Stimulated activated CD4-positive, alpha-beta T cell treated with anti-CD3 and anti-CD28 coated beads, Interleukin-2, amount 100 ng/mL, for 24 hours (primary cell): ENCODE measurements around the gene TCAF2.
"Not testable (repeated sequence)": the region's sequence is repeated elsewhere in the genome, so short reads cannot be mapped to it uniquely, and the experiment has no call there.

Experiments
- DNase-seq, 2 donors: peaks; one replicate each; pipeline ENCODE4 v3.0.0-alpha.2; 2020

TCAF2 gene

DNA sequence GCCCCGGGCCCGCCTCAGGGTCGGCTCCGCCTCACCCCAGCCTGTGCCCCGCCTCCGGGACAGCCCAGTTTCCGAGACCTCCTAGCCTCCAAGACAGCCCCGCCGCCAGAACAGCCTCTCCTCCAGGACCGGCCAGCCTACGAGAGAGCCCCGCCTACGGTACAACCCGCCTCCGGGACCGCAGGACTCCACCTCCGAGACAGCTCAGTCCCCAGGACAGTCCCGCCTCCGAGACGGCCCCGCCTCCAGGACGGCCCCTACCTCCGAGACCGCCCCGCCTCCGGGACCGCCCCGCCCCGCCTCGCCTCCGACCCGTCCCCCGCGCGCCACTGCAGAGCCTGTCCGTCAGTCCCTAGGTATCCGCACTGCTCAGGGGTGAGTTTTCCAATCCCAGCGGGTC is at the start of gene TCAF2:
Gene TCAF2, plus strand, starts transcription at position 329 of the 400 bp plus-strand sequence.
- DNase-seq, result peak; percentile 75 to 84

DNA sequence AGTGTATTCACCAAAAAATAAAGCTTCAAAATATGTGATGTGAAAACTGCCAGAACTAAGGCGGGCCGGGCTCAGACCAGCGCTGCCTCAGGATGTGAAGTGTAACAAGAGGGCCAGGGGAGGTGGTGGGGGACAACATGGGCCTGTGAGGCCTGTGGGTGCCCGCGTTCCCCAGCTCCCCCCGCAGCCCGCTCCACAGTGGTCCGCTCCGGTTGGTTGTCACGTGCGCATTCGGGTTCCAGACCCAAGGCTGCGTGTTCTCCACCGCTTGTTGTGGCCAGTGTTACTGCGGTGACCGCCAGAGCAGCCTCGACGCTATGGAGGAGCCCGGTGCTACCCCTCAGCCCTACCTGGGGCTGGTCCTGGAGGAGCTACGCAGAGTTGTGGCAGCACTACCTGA is 49.3 kb upstream of the TCAF2 start, which contains the start of gene CTAGE15:
Gene CTAGE15, plus strand, starts transcription at position 301 of the 400 bp plus-strand sequence. Its CDS starts 17 bp downstream, at position 318.
- DNase-seq, result not testable (repeated sequence)

DNA sequence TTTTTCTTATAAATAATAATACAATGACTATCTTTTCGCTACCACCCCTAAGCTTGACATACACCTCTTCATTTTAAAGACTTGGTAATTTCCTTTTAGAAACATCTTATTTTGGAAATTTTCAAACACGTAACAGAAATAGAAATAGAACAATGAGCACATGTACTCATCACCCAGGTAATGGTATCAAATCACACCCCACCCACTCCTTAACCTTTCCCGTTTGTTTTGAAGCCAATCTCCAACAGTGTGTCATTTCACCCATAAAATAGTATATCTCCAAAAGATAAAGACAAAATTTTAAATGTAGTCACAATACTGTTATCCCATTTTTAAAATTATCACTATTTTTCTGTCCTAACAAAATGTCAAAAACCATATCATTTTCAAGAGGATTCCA is 32.6 kb upstream of the TCAF2 start:
- DNase-seq, result not testable (repeated sequence)

GRCh38 chr7:143589897-143590296 is 30.9 kb upstream of the TCAF2 start:
- not testable (repeated sequence) for DNase-seq

DNA sequence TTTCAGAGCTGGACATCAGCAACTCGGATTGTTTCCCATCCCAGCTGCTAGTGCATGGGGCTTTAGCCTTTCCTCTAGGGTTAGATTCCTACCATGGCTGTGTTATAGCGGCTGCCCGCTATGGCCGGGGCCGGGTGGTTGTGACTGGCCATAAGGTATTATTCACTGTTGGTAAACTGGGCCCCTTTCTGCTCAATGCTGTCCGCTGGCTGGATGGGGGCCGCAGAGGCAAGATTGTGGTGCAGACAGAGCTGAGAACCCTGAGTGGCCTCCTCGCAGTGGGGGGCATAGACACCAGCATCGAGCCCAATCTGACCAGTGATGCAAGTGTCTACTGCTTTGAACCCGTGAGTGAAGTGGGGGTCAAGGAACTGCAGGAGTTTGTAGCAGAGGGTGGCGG is 22.7 kb upstream of the TCAF2 start:
- DNase-seq, result not testable (repeated sequence)

- not testable (repeated sequence) for DNase-seq
These were observed 17.2 kb upstream of the TCAF2 start for GRCh38 chr7:143603549-143603948.

GRCh38 chr7:143606088-143606487 is 14.7 kb upstream of the TCAF2 start:
- DNase-seq, result not testable (repeated sequence)

DNA sequence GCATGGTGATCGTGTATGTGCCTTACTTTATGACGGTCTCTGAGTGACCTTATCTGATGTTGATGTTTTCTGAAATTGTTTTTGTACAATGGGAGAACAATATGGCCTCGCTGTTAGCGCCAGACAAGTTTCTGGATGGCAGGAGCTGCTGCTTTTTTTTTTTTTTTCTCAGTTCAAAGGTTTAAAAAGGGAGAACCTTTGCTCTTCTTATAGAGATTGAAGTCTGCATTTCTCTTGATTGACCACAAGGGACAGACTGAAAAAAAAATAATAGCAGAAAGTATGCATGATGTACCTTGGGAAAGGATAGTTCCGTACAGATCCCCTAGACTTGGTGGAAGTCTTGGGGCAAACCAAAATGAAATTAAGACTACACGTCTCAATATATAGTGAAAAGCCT is 5.2 kb upstream of the TCAF2 start:
- not testable (repeated sequence) for DNase-seq

GRCh38 chr7:143617204-143617603 is 3.6 kb upstream of the TCAF2 start:
- DNase-seq, result not testable (repeated sequence)

DNA sequence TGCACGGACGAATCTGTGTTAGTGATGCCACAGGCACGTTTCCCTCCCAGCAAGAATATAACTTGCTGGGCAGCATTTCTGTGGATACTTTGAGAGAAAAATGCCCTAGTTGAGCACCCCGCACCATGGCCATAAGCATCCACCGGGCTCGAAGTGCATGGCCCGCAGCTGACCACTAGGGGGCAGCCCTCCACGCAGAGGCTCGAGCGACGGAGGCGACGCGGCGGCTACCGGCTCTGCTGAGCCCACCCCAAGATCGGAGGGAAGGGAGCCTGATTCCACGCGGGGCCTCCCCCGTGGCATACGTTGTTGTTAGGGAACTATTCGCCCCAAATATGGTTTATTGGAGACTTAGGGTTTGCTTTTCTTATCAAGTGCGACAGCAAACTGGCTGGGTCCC is 716 bp upstream of the TCAF2 start:
- DNase-seq, result peak in 1 of 2 donors; percentile 77

GRCh38 chr7:143621175-143621574 is 401 bp downstream of the TCAF2 start:
- DNase-seq, result not testable (repeated sequence)

DNA sequence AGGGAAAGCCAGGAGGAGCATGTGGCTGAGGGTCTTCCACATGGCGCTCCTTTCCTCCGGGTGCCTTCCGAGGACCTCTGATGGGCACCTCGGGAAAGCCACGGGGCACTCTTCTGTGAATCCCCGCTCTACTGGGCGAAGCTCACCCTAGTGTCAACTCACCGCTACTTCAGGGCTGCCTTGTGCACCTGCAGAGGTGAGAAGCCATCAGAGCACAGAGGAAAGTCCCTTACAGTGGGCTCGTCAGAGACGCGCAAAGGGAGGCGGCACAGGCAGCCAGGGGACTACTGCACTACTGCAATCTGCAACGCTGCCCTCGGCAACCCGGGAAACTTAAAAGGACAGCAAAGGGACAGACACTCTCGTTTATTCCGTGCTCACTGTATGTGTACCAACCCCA is 1.4 kb downstream of the TCAF2 start:
- DNase-seq, result not testable (repeated sequence)

- not testable (repeated sequence) for DNase-seq
These were observed 9.9 kb downstream of the TCAF2 start for GRCh38 chr7:143630653-143631052.

DNA sequence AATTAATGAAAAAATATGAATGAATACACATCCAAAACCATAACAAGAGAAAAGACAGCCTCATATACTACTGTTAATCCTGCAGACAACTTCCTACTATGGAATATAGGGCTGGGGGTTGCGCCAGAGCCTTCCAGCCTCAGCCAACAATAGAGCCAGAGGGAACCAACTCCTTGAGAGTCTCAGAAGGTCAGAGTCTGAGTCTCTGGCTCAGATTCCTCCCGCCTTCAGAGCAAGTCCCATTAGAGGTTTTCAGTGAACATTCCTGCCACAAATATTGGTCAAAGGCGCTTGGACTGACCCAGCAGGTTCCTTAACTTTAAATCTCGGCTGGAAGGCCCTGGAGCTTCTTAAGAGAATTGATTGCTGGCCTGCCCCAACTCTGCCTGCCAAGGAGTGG is 11.7 kb downstream of the TCAF2 start:
- not testable (repeated sequence) for DNase-seq

DNA sequence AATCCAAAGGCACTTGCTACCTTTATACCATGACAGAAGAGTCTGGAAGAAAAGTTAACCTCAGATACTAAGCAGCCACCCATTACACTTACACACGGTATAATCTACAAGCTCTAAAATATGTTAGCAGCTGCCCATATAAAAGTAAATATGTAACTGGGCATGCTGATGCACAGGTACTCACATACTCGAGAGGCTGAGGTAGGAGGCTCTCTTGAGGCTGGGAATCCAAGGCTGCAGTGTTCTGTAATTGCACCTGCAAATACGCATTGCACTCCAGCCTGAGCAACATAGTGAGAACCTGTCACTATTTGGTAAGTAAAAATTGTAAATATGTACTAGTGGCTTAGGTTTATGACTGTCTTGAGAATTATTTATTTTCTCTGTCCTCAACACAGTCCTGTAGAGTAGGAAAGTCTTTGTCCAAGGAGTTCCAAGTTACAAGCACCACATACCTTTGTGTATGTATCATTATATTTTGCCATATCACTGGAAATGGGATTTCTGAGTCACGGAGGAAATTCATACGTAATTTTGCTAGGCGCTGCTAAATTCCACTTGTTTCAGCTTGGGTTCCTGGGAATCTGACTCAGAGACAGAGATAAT is 12.3 kb downstream of the TCAF2 start:
- not testable (repeated sequence) for DNase-seq

GRCh38 chr7:143635364-143636240 is 14.8 kb downstream of the TCAF2 start:
- DNase-seq, result not testable (repeated sequence)

DNA sequence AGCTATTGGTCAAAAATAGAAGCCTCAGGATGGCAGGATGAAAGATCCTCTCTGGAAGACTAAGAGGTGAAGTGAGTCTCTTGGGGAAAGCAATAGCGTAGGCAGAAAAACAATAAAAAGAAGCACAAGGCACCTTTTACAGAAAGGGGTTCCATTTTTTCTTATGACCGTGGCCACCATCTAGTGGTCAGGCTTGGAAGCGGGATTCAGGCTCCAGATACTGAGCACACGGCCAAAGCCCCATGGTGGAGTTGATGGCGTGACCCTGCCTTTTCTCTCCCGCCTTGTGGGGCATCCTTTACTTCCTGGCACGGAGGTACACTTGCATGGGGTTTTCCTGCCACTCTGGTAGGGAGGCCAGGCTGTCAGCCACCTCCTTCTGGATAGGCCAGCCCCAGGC is 18.6 kb downstream of the TCAF2 start:
- DNase-seq, result not testable (repeated sequence)

GRCh38 chr7:143640528-143641189 is 19.9 kb downstream of the TCAF2 start:
- not testable (repeated sequence) for DNase-seq

DNA sequence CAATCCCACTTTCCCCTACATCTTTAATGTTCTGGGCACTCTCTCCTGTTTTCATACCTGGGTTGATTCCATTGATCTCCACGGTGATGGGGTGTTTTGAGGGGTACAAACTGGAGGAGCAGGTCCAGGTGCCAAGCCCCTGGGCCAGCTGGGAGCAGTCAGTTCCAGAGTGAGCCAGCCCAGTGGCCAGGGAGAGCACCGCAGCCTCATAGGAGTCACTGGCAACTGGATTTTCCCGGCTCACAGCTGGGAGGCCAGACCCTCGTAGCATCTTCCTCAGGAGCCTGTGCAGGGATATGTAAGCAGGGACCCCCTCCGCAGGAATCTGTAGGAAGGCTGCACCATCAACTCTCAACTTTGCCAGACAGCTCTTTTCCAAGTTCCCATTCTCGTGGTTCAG is 25.8 kb downstream of the TCAF2 start:
- DNase-seq, result not testable (repeated sequence)

- not testable (repeated sequence) for DNase-seq
These were observed 29.1 kb downstream of the TCAF2 start for GRCh38 chr7:143649902-143650301.

- not testable (repeated sequence) for DNase-seq
These were observed 29.7 kb downstream of the TCAF2 start for GRCh38 chr7:143650447-143650846.
